Measurements from ENCODE around the gene PSEN1. TPM values are rescaled to one million over a fixed set of nuclear protein-coding genes. Genes with fewer than 3 reads are reported as not detected.

PSEN1 gene
- total and polyA plus RNA-seq, 2 donors (not counting 3 experiments of a cell fraction or from before 2014, with no cell fraction given): 16.5 to 36.8 TPM

GRCh38 chr14:73244541-73245290 is 108.4 kb downstream of the PSEN1 start:
- Histone ChIP-seq H3K4me3 (replicated peaks in 1 of 3; ENCODE audit: insufficient read depth in 1 of 3, low read depth in 1 of 3, low read length in 3 of 3) (peak overlapping the region in 1 of 3 experiments; percentile 53), H3K4me2 (ENCODE audit: insufficient read depth, low read length) (peak overlapping the region; percentile 75)
- no peak for FAIRE-seq

GRCh38 chr14:73245480-73246325 is 109.4 kb downstream of the PSEN1 start:
- Histone ChIP-seq H2AFZ (ENCODE audit: low read depth, low read length) (peak overlapping the region; percentile 98), H3K36me3 (ENCODE audit: control insufficient read depth in 2 of 2, extremely low read depth in 1 of 2, insufficient read depth in 2 of 2, low read length in 2 of 2) (no peaks in the 10 kb centered on the region), H3K27ac (ENCODE audit: insufficient read depth, low read depth, low read length) (no peak overlapping the region), H3K9me3 (replicated peaks; ENCODE audit: control insufficient read depth, insufficient read depth, low read length) (no peaks in the 10 kb centered on the region), H3K9me1 (replicated peaks; ENCODE audit: control insufficient read depth, extremely low read depth, insufficient read depth, low read length) (no peaks in the 10 kb centered on the region), H3K4me3 (replicated peaks in 1 of 3; ENCODE audit: insufficient read depth in 1 of 3, low read depth in 1 of 3, low read length in 3 of 3) (peak overlapping the region; percentile 45 to 70 (median 53)), H3K4me2 (ENCODE audit: insufficient read depth, low read length) (peak overlapping the region; percentile 75), H4K20me1 (replicated peaks; ENCODE audit: control insufficient read depth, extremely low read depth, insufficient read depth, low read length) (no peaks in the 10 kb centered on the region), H3K79me2 (ENCODE audit: control insufficient read depth, insufficient read depth, low read length) (no peaks in the 10 kb centered on the region), H3K9ac (replicated peaks; ENCODE audit: extremely low read depth, insufficient read depth, low read length) (peak overlapping the region; percentile 69), H3K27me3 (ENCODE audit: control insufficient read depth in 2 of 2, insufficient read depth in 2 of 2, low read length in 2 of 2) (no peaks in the 10 kb centered on the region), H3K4me1 (ENCODE audit: control insufficient read depth, extremely low read depth, insufficient read depth, low read length) (peaks cover 11% of the 10 kb centered on the region)
- ChIA-PET POLR2A (no interaction called here), CTCF (interaction anchor here (1.0 to 1.5 kb wide), 4 partner anchors 15 to 73 kb away, joined by 4 to 5 read pairs (median 4); no protein-coding TSS in a partner anchor)
- dilution Hi-C loops (cut with MboI; ENCODE audit: extremely low pct_ligation_motif_present, low sequenced_read_pairs) (no loop called here), intact Hi-C loops (cut with micrococcal nuclease) (no loop called here)
- FAIRE-seq (peak; percentile 61), DNase-seq (ENCODE audit: low read depth, low spot score) (peak; percentile 39)
- peak; percentile 43 for TF ChIP-seq POLR2A (IDR thresholded peaks at IDR 0.05; ENCODE audit: low read depth, low read length)
- TF ChIP-seq, protein P1, sequence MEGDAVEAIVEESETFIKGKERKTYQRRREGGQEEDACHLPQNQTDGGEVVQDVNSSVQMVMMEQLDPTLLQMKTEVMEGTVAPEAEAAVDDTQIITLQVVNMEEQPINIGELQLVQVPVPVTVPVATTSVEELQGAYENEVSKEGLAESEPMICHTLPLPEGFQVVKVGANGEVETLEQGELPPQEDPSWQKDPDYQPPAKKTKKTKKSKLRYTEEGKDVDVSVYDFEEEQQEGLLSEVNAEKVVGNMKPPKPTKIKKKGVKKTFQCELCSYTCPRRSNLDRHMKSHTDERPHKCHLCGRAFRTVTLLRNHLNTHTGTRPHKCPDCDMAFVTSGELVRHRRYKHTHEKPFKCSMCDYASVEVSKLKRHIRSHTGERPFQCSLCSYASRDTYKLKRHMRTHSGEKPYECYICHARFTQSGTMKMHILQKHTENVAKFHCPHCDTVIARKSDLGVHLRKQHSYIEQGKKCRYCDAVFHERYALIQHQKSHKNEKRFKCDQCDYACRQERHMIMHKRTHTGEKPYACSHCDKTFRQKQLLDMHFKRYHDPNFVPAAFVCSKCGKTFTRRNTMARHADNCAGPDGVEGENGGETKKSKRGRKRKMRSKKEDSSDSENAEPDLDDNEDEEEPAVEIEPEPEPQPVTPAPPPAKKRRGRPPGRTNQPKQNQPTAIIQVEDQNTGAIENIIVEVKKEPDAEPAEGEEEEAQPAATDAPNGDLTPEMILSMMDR (IDR thresholded peaks at IDR 0.05; ENCODE audit: extremely low read depth in 1 of 2, insufficient read depth in 1 of 2, low read depth in 1 of 2, low read length in 2 of 2): no peak
- TF ChIP-seq POLR2AphosphoS5 (IDR thresholded peaks at IDR 0.05; ENCODE audit: insufficient read depth, low read depth, low read length): peak; percentile 59
- no TSS peak for BruUV-seq (replicated peaks)

More at GRCh38 chr14:73244541-73245290, 108.4 kb downstream of the PSEN1 start:
- Histone ChIP-seq H3K9me1 (replicated peaks; ENCODE audit: control insufficient read depth, extremely low read depth, insufficient read depth, low read length) (no peaks in the 10 kb centered on the region), H3K9me3 (replicated peaks; ENCODE audit: control insufficient read depth, insufficient read depth, low read length) (no peaks in the 10 kb centered on the region), H3K4me1 (ENCODE audit: control insufficient read depth, extremely low read depth, insufficient read depth, low read length) (peaks cover 15% of the 10 kb centered on the region), H3K27me3 (ENCODE audit: control insufficient read depth in 2 of 2, insufficient read depth in 2 of 2, low read length in 2 of 2) (no peaks in the 10 kb centered on the region), H3K27ac (ENCODE audit: insufficient read depth, low read depth, low read length) (no peak overlapping the region), H3K79me2 (ENCODE audit: control insufficient read depth, insufficient read depth, low read length) (no peaks in the 10 kb centered on the region), H3K36me3 (ENCODE audit: control insufficient read depth in 2 of 2, extremely low read depth in 1 of 2, insufficient read depth in 2 of 2, low read length in 2 of 2) (no peaks in the 10 kb centered on the region), H3K9ac (replicated peaks; ENCODE audit: extremely low read depth, insufficient read depth, low read length) (no peak overlapping the region), H2AFZ (ENCODE audit: low read depth, low read length) (no peak overlapping the region), H4K20me1 (replicated peaks; ENCODE audit: control insufficient read depth, extremely low read depth, insufficient read depth, low read length) (no peaks in the 10 kb centered on the region)
- no peak for DNase-seq (ENCODE audit: low read depth, low spot score)
- BruUV-seq (replicated peaks): TSS peak; percentile 17
- TF ChIP-seq MAX (IDR thresholded peaks at IDR 0.05; ENCODE audit: insufficient read depth, insufficient read length): no peak
- intact Hi-C loops (cut with micrococcal nuclease) (no loop called here), dilution Hi-C loops (cut with MboI; ENCODE audit: extremely low pct_ligation_motif_present, low sequenced_read_pairs) (no loop called here)
- ChIA-PET POLR2A (no interaction called here), CTCF (interaction anchor here (1.2 to 1.8 kb wide), 4 partner anchors 12 to 71 kb away, joined by 3 to 5 read pairs (median 4); no protein-coding TSS in a partner anchor)

Data from endothelial cell of umbilical vein (primary cell).